GM12873 (cell line): ENCODE data around the gene TSC1.

Experiments used
- CTCF ChIP-seq: IDR thresholded peaks from 2 replicates; pipeline ENCODE4 v1.5.1; 2012; ENCODE audit warnings: low read depth, mild to moderate bottlenecking, moderate library complexity, low read length, control low read depth; ENCODE audit not compliant: insufficient read depth; ENCODE audit errors: missing control alignments

The TSC1 gene

GRCh38 chr9:132894862-132895835, 49.3 kb downstream of the TSC1 start:
- TF ChIP-seq CTCF: no peak

- TF ChIP-seq CTCF: no peak
Observed at GRCh38 chr9:132894346-132894745, 50.1 kb downstream of the TSC1 start.

GRCh38 chr9:132892400-132892799, 52.0 kb downstream of the TSC1 start:
- TF ChIP-seq CTCF: no peak

- no peak for TF ChIP-seq CTCF
Observed at GRCh38 chr9:132888151-132888550, 56.3 kb downstream of the TSC1 start.

- no peak for TF ChIP-seq CTCF
Observed at GRCh38 chr9:132887181-132888120, 57.0 kb downstream of the TSC1 start.

GRCh38 chr9:132886334-132886725, 58.1 kb downstream of the TSC1 start:
- TF ChIP-seq CTCF: no peak
